Immature natural killer cell (primary cell): ENCODE measurements around the gene ULK4. TPM values are rescaled to one million over a fixed set of nuclear protein-coding genes. Genes with fewer than 3 reads are reported as not detected.

ENCODE experiments used
- DNase-seq, 3 donors: peaks; one replicate each; pipeline ENCODE4 v3.0.0; 2022; ENCODE audit warnings: mixed read lengths in 1 of 3
- H3K27ac Mint-ChIP-seq, 6 donors: one replicate each; pipeline ENCODE4 v1.8.0; 2020; ENCODE audit warnings: mixed read lengths in 6 of 6, mild to moderate bottlenecking in 5 of 6, inconsistent platforms in 4 of 6, moderate library complexity in 3 of 6
- H3K27me3 Mint-ChIP-seq, 3 donors: one replicate each; pipeline ENCODE4 v1.8.0; 2020 to 2021; ENCODE audit warnings: low read depth in 3 of 3, mild to moderate bottlenecking in 3 of 3, mixed read lengths in 3 of 3, moderate library complexity in 3 of 3, inconsistent platforms in 1 of 3
- H3K36me3 Mint-ChIP-seq, 3 donors: one replicate each; pipeline ENCODE4 v1.8.0; 2020; ENCODE audit warnings: mixed read lengths in 3 of 3, inconsistent platforms in 2 of 3, mild to moderate bottlenecking in 2 of 3
- H3K4me1 Mint-ChIP-seq, 2 donors: one replicate each; pipeline ENCODE4 v1.8.0; 2020; ENCODE audit warnings: inconsistent platforms in 2 of 2, mild to moderate bottlenecking in 2 of 2, mixed read lengths in 2 of 2, moderate library complexity in 1 of 2
- H3K4me3 Mint-ChIP-seq, 5 donors: one replicate each; pipeline ENCODE4 v1.8.0; 2020; ENCODE audit warnings: mild to moderate bottlenecking in 5 of 5, mixed read lengths in 5 of 5, inconsistent platforms in 3 of 5, moderate library complexity in 3 of 5
- H3K9me3 Mint-ChIP-seq, 6 donors: one replicate each; pipeline ENCODE4 v1.8.0; 2020; ENCODE audit warnings: mild to moderate bottlenecking in 6 of 6, mixed read lengths in 6 of 6, inconsistent platforms in 4 of 6, moderate library complexity in 3 of 6
- polyA plus RNA-seq, 3 donors: library from polyadenylated mRNA; unstranded; fragments of 300-500 nt; fragmentation: Illumina TruSeq; gene quantifications; one replicate each; pipeline ENCODE4 v1.2.3, GENCODE V29; 2021

The ULK4 gene
- polyA plus RNA-seq, 3 donors from 2014 or later = 9.9 to 10.6 (median 9.9) TPM

DNA sequence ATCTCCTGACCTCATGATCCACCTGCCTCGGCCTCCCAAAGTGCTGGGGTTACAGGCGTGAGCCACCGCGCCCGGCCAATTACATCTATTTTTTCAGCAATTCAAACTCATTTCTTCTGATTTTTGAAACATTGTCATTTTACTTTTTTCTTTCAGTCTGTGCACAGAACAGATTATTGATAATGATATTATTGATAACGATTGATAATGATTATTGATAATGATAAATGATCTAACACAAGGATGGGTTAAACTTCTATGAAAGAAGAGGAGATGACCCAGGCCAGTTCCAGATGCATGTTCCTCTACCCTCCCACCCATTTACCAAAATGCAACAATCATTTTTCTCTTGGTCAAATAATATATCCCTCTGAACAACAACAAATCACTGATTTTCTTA lies 644.6 kb downstream of the ULK4 start:
- DNase-seq = no peak

DNA sequence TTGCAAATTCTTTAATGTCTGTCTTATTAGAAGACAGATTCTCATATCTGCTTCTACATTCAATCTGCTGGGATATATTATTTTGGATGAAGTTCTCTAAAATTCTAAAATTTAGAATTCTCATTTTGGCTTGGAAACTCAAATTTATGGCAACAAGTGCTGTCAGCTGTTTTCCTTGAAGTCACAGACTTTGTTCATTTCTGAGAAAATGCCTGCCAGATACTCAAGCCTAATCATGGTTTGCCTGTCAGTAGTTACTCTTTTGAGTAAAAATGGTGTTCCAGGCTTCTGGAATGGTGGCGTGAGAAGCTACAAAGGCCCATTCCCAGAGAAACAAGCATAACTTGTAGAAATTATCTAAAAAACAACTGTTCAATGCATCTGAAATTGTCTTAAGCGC lies 646.8 kb downstream of the ULK4 start:
- H3K4me1 Mint-ChIP-seq = no peaks in the 10 kb centered on the region
- no peak for DNase-seq
- H3K9me3 Mint-ChIP-seq = no peaks in the 10 kb centered on the region
- H3K27ac Mint-ChIP-seq = no peak overlapping the region
- H3K36me3 Mint-ChIP-seq = no peaks in the 10 kb centered on the region
- H3K27me3 Mint-ChIP-seq = peaks cover 0 to 2% (median 2%) of the 10 kb centered on the region in 3 donors
- H3K4me3 Mint-ChIP-seq = no peak overlapping the region

More for the DNA sequence above, 644.6 kb downstream of the ULK4 start:
- no peaks in the 10 kb centered on the region for H3K9me3 Mint-ChIP-seq
- no peaks in the 10 kb centered on the region for H3K4me1 Mint-ChIP-seq
- H3K4me3 Mint-ChIP-seq = no peak overlapping the region
- H3K36me3 Mint-ChIP-seq = peaks cover 0 to 1% (median 0%) of the 10 kb centered on the region in 3 donors
- peaks cover 0 to 2% (median 2%) of the 10 kb centered on the region in 3 donors for H3K27me3 Mint-ChIP-seq
- no peak overlapping the region for H3K27ac Mint-ChIP-seq

DNA sequence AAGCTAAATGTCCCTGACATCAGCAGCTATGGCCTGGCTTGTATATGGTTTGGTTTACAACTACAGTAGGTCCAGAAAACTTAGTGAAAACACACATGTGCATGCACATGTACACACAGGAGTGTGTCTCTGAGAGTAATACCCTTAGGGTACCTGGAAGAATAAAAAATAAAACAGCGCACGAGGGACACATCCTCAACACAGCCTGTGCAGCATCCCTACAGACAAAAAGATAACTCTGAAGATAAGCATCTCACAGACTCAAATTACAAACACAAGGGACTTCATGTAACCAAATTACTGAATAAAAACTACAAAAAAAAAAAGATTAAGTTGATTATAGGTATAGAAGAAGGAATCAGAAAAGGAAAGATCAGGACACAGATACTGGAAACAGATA lies 653.8 kb downstream of the ULK4 start:
- H3K36me3 Mint-ChIP-seq = peaks cover 0 to 4% (median 0%) of the 10 kb centered on the region in 3 donors
- H3K9me3 Mint-ChIP-seq = peaks cover 0 to 2% (median 0%) of the 10 kb centered on the region in 6 donors
- no peak for DNase-seq
- no peak overlapping the region for H3K4me3 Mint-ChIP-seq
- H3K27ac Mint-ChIP-seq = no peak overlapping the region
- H3K27me3 Mint-ChIP-seq = peaks cover 0 to 2% (median 0%) of the 10 kb centered on the region in 3 donors
- H3K4me1 Mint-ChIP-seq = no peaks in the 10 kb centered on the region

DNA sequence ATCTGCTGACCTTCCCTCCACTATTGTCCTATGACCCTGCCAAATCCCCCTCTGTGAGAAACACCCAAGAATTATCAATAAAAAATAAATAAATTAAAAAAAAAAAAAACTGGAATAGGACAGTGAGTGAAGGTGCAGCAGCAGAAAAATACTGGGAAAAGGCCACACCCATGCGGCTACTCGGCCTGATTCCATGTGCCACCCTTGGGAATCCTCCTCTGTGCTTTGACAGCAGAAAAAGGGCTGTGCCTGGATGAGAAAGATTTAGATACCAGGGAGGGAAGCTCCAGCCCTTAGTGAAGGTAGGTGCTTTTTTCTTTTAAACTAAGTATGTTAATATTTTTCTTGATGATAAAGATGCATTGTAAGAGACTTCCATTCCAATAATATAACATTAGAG lies 654.8 kb downstream of the ULK4 start:
- Mint-ChIP-seq H3K9me3 (peaks cover 0 to 2% (median 0%) of the 10 kb centered on the region in 6 donors), H3K4me1 (no peaks in the 10 kb centered on the region), H3K36me3 (peaks cover 0 to 4% (median 0%) of the 10 kb centered on the region in 3 donors)

DNA sequence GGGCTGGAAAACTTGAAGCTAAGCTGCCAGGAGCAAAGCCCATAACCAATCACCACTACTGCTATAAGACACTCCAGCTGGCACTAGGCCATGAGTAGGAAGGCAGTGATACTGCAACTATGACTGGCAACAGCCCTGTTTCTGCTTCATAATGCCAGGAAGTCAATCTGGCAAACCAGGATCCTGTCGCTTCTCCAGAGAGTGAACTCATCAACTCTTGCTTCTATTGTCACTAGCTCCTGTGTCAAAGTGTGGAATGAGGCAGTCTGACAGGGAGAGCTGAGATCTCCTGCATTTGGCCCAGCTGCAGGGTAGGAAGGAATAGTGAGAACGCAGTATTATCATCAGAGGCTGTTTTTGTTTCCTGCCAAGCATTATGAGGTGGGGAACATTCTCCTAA lies 657.3 kb downstream of the ULK4 start:
- Mint-ChIP-seq H3K4me1 (no peaks in the 10 kb centered on the region), H3K27ac (no peak overlapping the region), H3K27me3 (peaks cover 0 to 2% (median 2%) of the 10 kb centered on the region in 3 donors), H3K4me3 (no peak overlapping the region), H3K9me3 (peaks cover 0 to 2% (median 0%) of the 10 kb centered on the region in 6 donors), H3K36me3 (peaks cover 0 to 4% (median 0%) of the 10 kb centered on the region in 3 donors)
- DNase-seq = no peak

More for the DNA sequence above, 654.8 kb downstream of the ULK4 start:
- H3K27me3 Mint-ChIP-seq = peaks cover 0 to 2% (median 2%) of the 10 kb centered on the region in 3 donors
- H3K4me3 Mint-ChIP-seq = no peak overlapping the region
- DNase-seq = no peak
- H3K27ac Mint-ChIP-seq = no peak overlapping the region

DNA sequence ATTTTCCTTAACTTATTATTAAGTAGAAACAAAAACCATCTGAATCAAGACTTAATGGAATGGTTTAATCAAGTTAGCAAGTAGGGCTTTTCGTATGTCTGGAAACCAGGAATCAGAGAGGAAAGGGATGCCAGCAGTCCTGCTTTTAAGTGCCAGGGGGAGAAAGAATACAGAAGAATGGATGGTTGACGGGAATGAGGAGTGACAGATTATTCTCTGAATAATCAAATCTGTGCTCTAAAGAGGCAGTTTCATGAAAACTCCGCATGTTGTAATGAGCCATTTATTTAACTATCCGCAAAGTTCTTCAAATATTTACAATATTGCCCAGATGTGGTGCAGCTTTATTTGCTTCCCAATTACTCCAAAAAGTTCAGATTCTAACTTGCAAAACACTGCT lies 659.6 kb downstream of the ULK4 start:
- peaks cover 0 to 2% (median 0%) of the 10 kb centered on the region in 3 donors for H3K27me3 Mint-ChIP-seq
- H3K36me3 Mint-ChIP-seq = peaks cover 0 to 4% (median 0%) of the 10 kb centered on the region in 3 donors

DNA sequence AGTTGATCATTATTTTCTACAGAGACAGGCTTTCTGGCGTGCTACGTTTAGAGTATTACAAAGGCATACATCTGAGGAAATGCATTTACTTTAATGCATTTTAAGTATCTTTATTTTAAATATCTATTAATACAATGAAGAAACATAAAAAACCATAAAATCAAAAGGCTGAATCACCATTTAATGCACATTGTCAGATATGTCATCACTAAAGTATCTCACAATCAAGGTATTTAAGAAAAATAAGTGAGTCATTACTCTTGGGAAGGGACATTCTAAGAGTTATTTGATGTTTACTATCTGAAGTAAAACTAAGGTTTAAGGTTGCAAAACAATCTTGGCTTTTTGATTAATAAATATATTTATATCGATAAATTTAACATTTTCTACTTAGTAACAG lies 660.4 kb downstream of the ULK4 start:
- H3K27ac Mint-ChIP-seq = no peak overlapping the region
- no peak for DNase-seq
- H3K36me3 Mint-ChIP-seq = peaks cover 0 to 4% (median 0%) of the 10 kb centered on the region in 3 donors
- no peaks in the 10 kb centered on the region for H3K9me3 Mint-ChIP-seq
- no peaks in the 10 kb centered on the region for H3K4me1 Mint-ChIP-seq
- no peak overlapping the region for H3K4me3 Mint-ChIP-seq
- H3K27me3 Mint-ChIP-seq = peaks cover 0 to 2% (median 0%) of the 10 kb centered on the region in 3 donors

More for the DNA sequence above, 659.6 kb downstream of the ULK4 start:
- Mint-ChIP-seq H3K9me3 (no peaks in the 10 kb centered on the region), H3K4me3 (no peak overlapping the region), H3K4me1 (no peaks in the 10 kb centered on the region), H3K27ac (no peak overlapping the region)
- no peak for DNase-seq

DNA sequence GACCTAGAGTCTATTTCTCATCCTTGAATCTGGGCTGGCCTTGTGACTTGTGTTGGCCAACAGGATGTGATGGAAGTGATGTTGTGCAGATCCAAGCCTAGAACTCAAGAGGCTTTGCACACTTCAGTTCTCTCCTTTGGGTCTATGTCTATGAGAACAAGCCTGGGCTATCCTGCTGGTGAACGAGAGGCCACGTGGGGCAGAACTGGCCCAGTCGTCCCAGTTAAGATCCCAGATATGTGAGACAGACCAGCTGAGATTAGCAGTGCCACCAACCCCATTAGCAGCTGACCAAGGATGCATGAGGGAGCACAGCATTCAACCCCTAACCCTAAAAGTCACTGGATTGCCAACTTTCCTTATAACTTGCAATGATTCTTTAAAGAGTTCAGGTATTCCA lies 662.9 kb downstream of the ULK4 start:
- H3K27ac Mint-ChIP-seq = no peak overlapping the region
- no peaks in the 10 kb centered on the region for H3K9me3 Mint-ChIP-seq
- no peak for DNase-seq
- no peaks in the 10 kb centered on the region for H3K36me3 Mint-ChIP-seq
- H3K4me1 Mint-ChIP-seq = no peaks in the 10 kb centered on the region
- H3K27me3 Mint-ChIP-seq = peaks cover 0 to 2% (median 0%) of the 10 kb centered on the region in 3 donors
- H3K4me3 Mint-ChIP-seq = no peak overlapping the region

DNA sequence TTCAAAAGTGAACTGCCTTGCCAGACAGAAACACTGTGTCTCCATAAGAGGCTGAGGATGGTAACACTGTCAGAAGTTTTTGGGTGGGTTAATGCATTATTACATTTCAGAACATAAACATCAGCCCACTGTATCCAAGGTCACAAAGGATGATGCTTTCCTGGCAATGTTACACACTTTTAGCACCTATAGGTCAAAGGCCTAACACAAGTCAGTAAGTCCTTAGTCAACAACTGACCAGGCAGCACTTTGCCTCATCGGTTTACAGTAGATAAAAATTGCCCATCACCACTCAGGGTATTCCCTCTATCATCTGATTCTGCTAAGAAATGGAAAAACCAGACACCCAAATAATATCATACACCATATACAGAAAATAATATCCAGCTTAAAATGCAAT lies 664.2 kb downstream of the ULK4 start:
- no peak for DNase-seq
- Mint-ChIP-seq H3K4me1 (no peaks in the 10 kb centered on the region), H3K9me3 (no peaks in the 10 kb centered on the region), H3K36me3 (no peaks in the 10 kb centered on the region), H3K4me3 (no peak overlapping the region), H3K27ac (no peak overlapping the region), H3K27me3 (peaks cover 0 to 2% (median 0%) of the 10 kb centered on the region in 3 donors)

DNA sequence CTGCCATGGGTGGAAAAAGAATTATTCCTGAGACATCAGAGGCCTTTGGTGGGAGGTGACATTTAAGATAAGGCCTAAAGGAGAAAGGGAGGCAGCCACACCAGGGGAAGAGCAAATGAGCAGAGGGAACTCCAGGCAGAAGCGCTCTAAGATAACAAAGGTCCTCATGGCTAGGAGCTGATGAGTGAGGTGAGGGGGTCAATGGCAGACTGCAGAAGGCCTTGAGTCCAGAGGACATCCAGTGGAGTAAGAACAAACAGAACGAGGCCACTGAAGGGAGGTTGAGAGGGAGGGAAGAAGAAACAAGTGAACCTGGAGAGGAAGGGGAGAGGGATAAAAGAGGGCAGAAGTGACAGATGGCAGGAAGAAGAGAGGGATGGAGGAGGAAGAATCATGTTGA lies 665.3 kb downstream of the ULK4 start:
- Mint-ChIP-seq H3K4me1 (no peaks in the 10 kb centered on the region), H3K4me3 (no peak overlapping the region), H3K27me3 (no peaks in the 10 kb centered on the region), H3K36me3 (no peaks in the 10 kb centered on the region), H3K27ac (no peak overlapping the region), H3K9me3 (no peaks in the 10 kb centered on the region)
- no peak for DNase-seq

DNA sequence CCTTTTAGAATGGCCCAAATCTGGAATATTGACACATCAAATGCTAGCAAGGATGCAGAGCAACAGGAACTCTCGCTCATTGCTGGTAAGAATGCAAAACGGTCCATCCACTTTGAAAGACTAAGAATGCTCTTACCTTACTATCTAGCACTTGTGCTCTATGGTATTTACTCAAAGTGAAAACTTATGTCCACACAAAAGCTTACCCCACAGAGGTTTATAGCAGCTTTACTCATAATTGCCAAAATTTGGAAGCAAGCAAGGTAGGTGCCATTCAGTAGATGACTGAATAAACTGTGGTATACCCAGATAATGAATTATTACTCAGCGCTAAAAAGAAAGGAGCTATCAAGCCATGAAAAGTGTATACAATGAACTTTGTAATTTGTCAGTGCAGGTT lies 666.2 kb downstream of the ULK4 start:
- Mint-ChIP-seq H3K4me1 (no peaks in the 10 kb centered on the region), H3K27ac (no peak overlapping the region)

DNA sequence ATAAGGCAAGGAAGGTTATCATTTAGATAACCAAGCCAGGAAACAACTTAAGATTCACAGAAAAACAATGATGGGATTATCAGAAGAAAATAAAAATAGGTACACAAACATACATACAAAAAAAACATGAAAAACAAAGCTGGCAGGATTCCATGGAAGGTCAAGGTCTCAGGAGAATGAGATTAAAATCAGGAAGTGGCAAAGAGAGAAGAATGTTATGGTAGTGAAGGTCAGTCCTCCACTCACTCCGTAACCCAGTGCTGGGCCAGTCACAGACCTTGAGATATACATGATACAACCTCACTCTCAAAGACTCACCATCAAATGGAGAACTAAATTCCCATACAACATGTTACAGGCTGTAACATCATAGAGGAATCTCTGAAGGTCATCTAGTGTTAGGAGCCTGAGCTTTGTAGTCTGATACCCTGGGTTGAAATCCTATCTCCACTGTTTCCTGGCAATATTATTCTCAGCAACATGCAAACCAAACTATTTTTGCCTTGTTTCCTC lies 668.7 kb downstream of the ULK4 start:
- Mint-ChIP-seq H3K9me3 (no peaks in the 10 kb centered on the region), H3K4me3 (no peak overlapping the region), H3K27me3 (peaks cover 0 to 2% (median 0%) of the 10 kb centered on the region in 3 donors), H3K27ac (no peak overlapping the region), H3K4me1 (no peaks in the 10 kb centered on the region), H3K36me3 (no peaks in the 10 kb centered on the region)
- no peak for DNase-seq

More for the DNA sequence above, 666.2 kb downstream of the ULK4 start:
- no peak overlapping the region for H3K4me3 Mint-ChIP-seq
- H3K9me3 Mint-ChIP-seq = no peaks in the 10 kb centered on the region
- no peaks in the 10 kb centered on the region for H3K36me3 Mint-ChIP-seq
- H3K27me3 Mint-ChIP-seq = peaks cover 0 to 2% (median 0%) of the 10 kb centered on the region in 3 donors
- no peak for DNase-seq

DNA sequence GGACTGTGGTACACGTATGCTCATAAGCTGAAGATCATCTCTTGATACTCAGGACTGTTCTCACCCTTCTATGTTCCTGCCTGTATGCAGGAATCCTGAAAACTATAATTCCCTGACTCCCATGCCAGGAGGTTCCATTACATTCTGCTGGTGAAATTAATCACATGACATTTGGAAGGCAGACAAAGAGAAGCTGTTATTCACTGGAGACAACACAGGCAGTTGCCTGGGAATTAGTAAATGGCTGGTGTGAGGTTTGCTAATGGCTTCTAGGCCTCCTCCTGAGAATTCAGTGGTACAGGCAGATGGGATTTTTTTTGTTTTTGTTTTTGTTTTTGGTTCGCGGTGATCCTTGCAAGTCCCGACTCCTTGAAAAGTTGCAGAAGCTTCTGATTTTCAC lies 671.2 kb downstream of the ULK4 start:
- Mint-ChIP-seq H3K9me3 (no peaks in the 10 kb centered on the region), H3K36me3 (no peaks in the 10 kb centered on the region), H3K4me3 (no peak overlapping the region), H3K4me1 (no peaks in the 10 kb centered on the region), H3K27me3 (peaks cover 0 to 2% (median 0%) of the 10 kb centered on the region in 3 donors), H3K27ac (no peak overlapping the region)
- no peak for DNase-seq

DNA sequence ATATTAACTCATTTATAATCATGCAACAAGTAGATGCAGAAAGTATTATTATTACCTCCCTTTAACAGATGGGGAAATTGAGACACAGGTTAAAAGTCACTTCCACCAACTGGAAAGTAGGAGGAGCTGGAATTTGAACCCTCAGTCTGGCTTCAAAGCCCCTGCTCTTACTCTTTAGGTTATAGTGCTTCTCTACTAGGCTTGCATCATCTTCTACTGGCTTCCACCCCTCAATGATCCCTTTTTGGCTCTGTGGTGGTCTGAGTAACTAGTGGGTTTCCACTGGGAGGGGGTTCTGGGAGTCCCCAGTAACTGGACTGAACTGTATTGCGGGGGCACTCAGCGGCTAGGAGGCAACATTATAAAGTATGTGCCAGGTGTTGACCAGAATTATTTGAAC lies 671.6 kb downstream of the ULK4 start:
- Mint-ChIP-seq H3K4me1 (no peaks in the 10 kb centered on the region), H3K27ac (no peak overlapping the region), H3K36me3 (no peaks in the 10 kb centered on the region), H3K27me3 (peaks cover 0 to 2% (median 0%) of the 10 kb centered on the region in 3 donors), H3K9me3 (no peaks in the 10 kb centered on the region), H3K4me3 (no peak overlapping the region)
- no peak for DNase-seq

DNA sequence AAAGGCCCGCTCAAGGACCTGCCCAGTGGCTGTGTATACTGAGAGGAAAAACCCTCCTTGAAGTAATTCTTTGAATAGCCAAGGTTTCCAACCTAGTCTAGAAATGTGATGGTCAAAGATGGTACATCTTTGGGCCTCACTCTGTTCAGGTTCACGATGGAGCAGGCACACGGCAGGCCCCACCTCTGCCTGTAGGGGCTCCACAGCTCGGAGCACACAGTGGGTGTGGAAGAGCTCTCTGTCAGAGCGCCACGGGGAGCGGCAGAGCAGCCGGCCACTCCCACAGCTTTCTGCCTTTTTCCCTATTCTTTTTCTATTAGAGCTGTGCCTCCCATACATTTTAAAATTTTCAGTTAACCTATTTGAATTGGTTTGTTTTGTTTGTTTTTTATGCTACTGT lies 673.1 kb downstream of the ULK4 start:
- DNase-seq = no peak
- H3K9me3 Mint-ChIP-seq = no peaks in the 10 kb centered on the region
- no peak overlapping the region for H3K27ac Mint-ChIP-seq
- peaks cover 0 to 2% (median 0%) of the 10 kb centered on the region in 3 donors for H3K27me3 Mint-ChIP-seq
- H3K36me3 Mint-ChIP-seq = no peaks in the 10 kb centered on the region
- H3K4me1 Mint-ChIP-seq = no peaks in the 10 kb centered on the region
- H3K4me3 Mint-ChIP-seq = no peak overlapping the region
